ENCODE results near the gene LHFPL3.
"Not testable (repeated sequence)": the region's sequence is repeated elsewhere in the genome, so short reads cannot be mapped to it uniquely, and the experiment has no call there.

The LHFPL3 gene

GRCh38 chr7:104551226-104551625 lies 222.8 kb downstream of the LHFPL3 start:
- H3K36me3 ChIP-seq (replicated peaks): no peaks in the 10 kb centered on the region
- in situ Hi-C loops (cut with HindIII; ENCODE audit: low pct_ligation_motif_present, low sequenced_read_pairs): no loop called here
- no peak for DNase-seq
- TF ChIP-seq CTCF (IDR thresholded peaks at IDR 0.05; ENCODE audit: low read depth, low read length, missing control alignments): no peak
- H3K4me3 ChIP-seq (ENCODE audit: low read depth, low read length): no peak overlapping the region
- no peaks in the 10 kb centered on the region for H3K27me3 ChIP-seq (replicated peaks)
- no peak overlapping the region for H3K27ac ChIP-seq

GRCh38 chr7:104552102-104552501 lies 223.7 kb downstream of the LHFPL3 start:
- TF ChIP-seq CTCF (IDR thresholded peaks at IDR 0.05; ENCODE audit: low read depth, low read length, missing control alignments): no peak
- H3K27me3 ChIP-seq (replicated peaks): no peaks in the 10 kb centered on the region
- no peak overlapping the region for H3K27ac ChIP-seq
- peak; percentile 30 for DNase-seq
- H3K4me3 ChIP-seq (ENCODE audit: low read depth, low read length): no peak overlapping the region
- in situ Hi-C loops (cut with HindIII; ENCODE audit: low pct_ligation_motif_present, low sequenced_read_pairs): no loop called here
- H3K36me3 ChIP-seq (replicated peaks): no peaks in the 10 kb centered on the region

- DNase-seq: no peak
- in situ Hi-C loops (cut with HindIII; ENCODE audit: low pct_ligation_motif_present, low sequenced_read_pairs): no loop called here
These were observed 224.7 kb downstream of the LHFPL3 start for GRCh38 chr7:104553074-104553473.

DNA sequence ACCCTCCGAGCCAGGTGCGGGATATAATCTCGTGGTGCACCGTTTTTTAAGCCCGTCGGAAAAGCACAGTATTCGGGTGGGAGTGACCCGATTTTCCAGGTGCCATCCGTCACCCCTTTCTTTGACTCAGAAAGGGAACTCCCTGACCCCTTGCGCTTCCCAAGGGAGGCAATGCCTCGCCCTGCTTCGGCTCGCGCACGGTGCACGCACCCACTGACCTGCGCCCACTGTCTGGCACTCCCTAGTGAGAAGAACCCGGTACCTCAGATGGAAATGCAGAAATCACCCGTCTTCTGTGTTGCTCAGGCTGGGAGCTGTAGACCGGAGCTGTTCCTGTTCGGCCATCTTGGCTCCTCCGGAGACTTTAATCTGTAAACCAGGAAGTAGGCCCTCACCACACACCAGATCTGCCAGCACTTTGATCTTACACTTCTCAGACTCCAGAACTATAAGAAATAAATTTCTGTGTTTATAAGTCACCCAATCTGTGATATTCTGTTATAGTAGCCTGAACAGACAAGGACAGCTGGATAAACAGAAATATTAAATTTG lies 235.0 kb downstream of the LHFPL3 start:
- H3K27me3 ChIP-seq (replicated peaks); H3K4me3 ChIP-seq (ENCODE audit: low read depth, low read length); in situ Hi-C loops (cut with HindIII; ENCODE audit: low pct_ligation_motif_present, low sequenced_read_pairs); H3K36me3 ChIP-seq (replicated peaks); DNase-seq; H3K27ac ChIP-seq: not testable (repeated sequence)

More at GRCh38 chr7:104553074-104553473, 224.7 kb downstream of the LHFPL3 start:
- Histone ChIP-seq H3K36me3 (replicated peaks) (no peaks in the 10 kb centered on the region), H3K27ac (no peak overlapping the region), H3K4me3 (ENCODE audit: low read depth, low read length) (no peak overlapping the region), H3K27me3 (replicated peaks) (no peaks in the 10 kb centered on the region)
- no peak for TF ChIP-seq CTCF (IDR thresholded peaks at IDR 0.05; ENCODE audit: low read depth, low read length, missing control alignments)

GRCh38 chr7:104569751-104570150 lies 241.3 kb downstream of the LHFPL3 start:
- TF ChIP-seq CTCF (IDR thresholded peaks at IDR 0.05; ENCODE audit: low read depth, low read length, missing control alignments): no peak
- in situ Hi-C loops (cut with HindIII; ENCODE audit: low pct_ligation_motif_present, low sequenced_read_pairs): no loop called here
- Histone ChIP-seq H3K4me3 (ENCODE audit: low read depth, low read length) (no peak overlapping the region), H3K27me3 (replicated peaks) (no peaks in the 10 kb centered on the region), H3K27ac (no peak overlapping the region), H3K36me3 (replicated peaks) (no peaks in the 10 kb centered on the region)
- no peak for DNase-seq

DNA sequence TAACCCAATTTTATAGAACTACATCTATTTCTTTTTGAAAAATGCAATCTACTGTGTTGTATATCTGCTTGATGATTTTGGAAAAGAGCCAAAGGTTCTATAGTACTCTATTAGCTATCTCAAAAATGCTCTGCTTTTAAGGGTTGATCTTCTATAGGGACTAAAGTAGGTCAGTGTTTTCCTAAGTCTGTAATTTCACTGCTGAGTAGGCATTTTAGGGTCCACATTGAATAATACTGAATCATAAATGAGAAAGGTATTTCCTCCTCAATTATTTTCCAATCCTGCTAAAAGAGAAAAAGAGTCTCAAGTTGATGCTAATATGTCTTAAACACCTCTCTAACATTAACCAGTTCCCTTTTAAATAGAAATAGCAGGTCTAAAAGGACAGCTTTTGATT lies 244.2 kb downstream of the LHFPL3 start:
- no peak for TF ChIP-seq CTCF (IDR thresholded peaks at IDR 0.05; ENCODE audit: low read depth, low read length, missing control alignments)
- no peaks in the 10 kb centered on the region for H3K27me3 ChIP-seq (replicated peaks)
- in situ Hi-C loops (cut with HindIII; ENCODE audit: low pct_ligation_motif_present, low sequenced_read_pairs): no loop called here
- no peak overlapping the region for H3K27ac ChIP-seq
- H3K36me3 ChIP-seq (replicated peaks): no peaks in the 10 kb centered on the region
- H3K4me3 ChIP-seq (ENCODE audit: low read depth, low read length): no peak overlapping the region
- no peak for DNase-seq

All from brain microvascular endothelial cell (primary cell).